ENCODE measurements around the gene TGM6. TPM values are rescaled to one million over a fixed set of nuclear protein-coding genes. Genes with fewer than 3 reads are reported as not detected.
A peak's percentile ranks its signal among the peaks of the same experiment; 100 is the strongest.

The TGM6 gene
- total and polyA plus RNA-seq, 9 of the 15 experiments (the other 6 are each of a cell fraction or from before 2014, with no cell fraction given) = not detected

GRCh38 chr20:2420510-2420909, 39.8 kb downstream of the TGM6 start (continued):
- TF ChIP-seq ARID1B (IDR thresholded peaks at IDR 0.05) = no peak

- peaks cover 0 to 14% of the 10 kb centered on the region in 2 experiments; a peak in 4 of 5 replicates for H3K27me3 ChIP-seq (ENCODE audit: control insufficient read depth in 2 of 2, insufficient read depth in 2 of 2, low read length in 2 of 2)
- H3K9me1 ChIP-seq (ENCODE audit: control insufficient read depth, insufficient read depth, low read length) = no peaks in the 10 kb centered on the region
- no peak for FAIRE-seq
- CTCF ChIA-PET (ENCODE audit: low intra/inter-chr PET ratio) = no interaction called here
- H3K79me2 ChIP-seq (ENCODE audit: control insufficient read depth, insufficient read depth, low read length) = no peaks in the 10 kb centered on the region
- H2AFZ ChIP-seq (ENCODE audit: low read depth, low read length) = no peak overlapping the region
- no peak for DNase-seq (ENCODE audit: extremely low read depth in 1 of 4, low spot score in 3 of 4)
- in situ Hi-C loops (cut with MboI) = no loop called here
- WGBS (ENCODE audit: insufficient coverage, low coverage, missing lambda C conversion rate) = 5% methylated on average over 5 of the region's 5 CpGs
- H3K4me1 ChIP-seq (replicated peaks in 1 of 2; ENCODE audit: control insufficient read depth in 2 of 2, insufficient read depth in 2 of 2, low read length in 2 of 2) = no peaks in the 10 kb centered on the region
- no peaks in the 10 kb centered on the region for H3K36me3 ChIP-seq (ENCODE audit: control insufficient read depth, insufficient read depth, low read length)
- no peak overlapping the region for H3K27ac ChIP-seq (ENCODE audit: extremely low read depth, low read depth, low read length)
- no peaks in the 10 kb centered on the region for H4K20me1 ChIP-seq (replicated peaks; ENCODE audit: control insufficient read depth, insufficient read depth, low read length)
- POLR2A ChIA-PET = no interaction called here
- BruUV-seq (replicated peaks) = no TSS peak
- no peak for ATAC-seq
- no peak overlapping the region for H3K4me3 ChIP-seq
- H3K9ac ChIP-seq (ENCODE audit: insufficient read depth in 1 of 2, low read depth in 2 of 2, low read length in 2 of 2) = no peak overlapping the region
- H3K4me2 ChIP-seq (ENCODE audit: insufficient read depth, low read length) = no peak overlapping the region
- intact Hi-C loops (cut with micrococcal nuclease) = no loop called here
- H3K9me3 ChIP-seq (replicated peaks; ENCODE audit: control insufficient read depth, insufficient read depth, low read depth, low read length) = no peaks in the 10 kb centered on the region
- TF ChIP-seq SMAD1 (IDR thresholded peaks at IDR 0.05; ENCODE audit: low read depth, low read length, partially characterized antibody) = no peak
- no peak for TF ChIP-seq PREB (CRISPR knock-in tag; IDR thresholded peaks at IDR 0.05)
- TF ChIP-seq RNF219 (CRISPR knock-in tag; IDR thresholded peaks at IDR 0.05) = no peak
- TF ChIP-seq CTCF (IDR thresholded peaks at IDR 0.05 in 2 of 3, conservative IDR thresholded peaks at IDR 0.05 in 1 of 3; ENCODE audit: insufficient read depth in 2 of 3, low read depth in 1 of 3, low read length in 3 of 3) = peak in 1 of 3 experiments; percentile 23; a peak in 2 of 6 replicates
- no peak for TF ChIP-seq HNRNPL (IDR thresholded peaks at IDR 0.05; ENCODE audit: low read depth, low read length)
- TF ChIP-seq SMARCB1 (IDR thresholded peaks at IDR 0.05; ENCODE audit: insufficient read length, low read depth) = no peak
- no peak for TF ChIP-seq KHSRP (IDR thresholded peaks at IDR 0.05)
- TF ChIP-seq, protein P1, sequence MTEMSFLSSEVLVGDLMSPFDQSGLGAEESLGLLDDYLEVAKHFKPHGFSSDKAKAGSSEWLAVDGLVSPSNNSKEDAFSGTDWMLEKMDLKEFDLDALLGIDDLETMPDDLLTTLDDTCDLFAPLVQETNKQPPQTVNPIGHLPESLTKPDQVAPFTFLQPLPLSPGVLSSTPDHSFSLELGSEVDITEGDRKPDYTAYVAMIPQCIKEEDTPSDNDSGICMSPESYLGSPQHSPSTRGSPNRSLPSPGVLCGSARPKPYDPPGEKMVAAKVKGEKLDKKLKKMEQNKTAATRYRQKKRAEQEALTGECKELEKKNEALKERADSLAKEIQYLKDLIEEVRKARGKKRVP (CRISPR knock-in tag; IDR thresholded peaks at IDR 0.05) = no peak
- peak in 1 of 2 experiments; percentile 19; a peak in 2 of 4 replicates for TF ChIP-seq RAD21 (CRISPR knock-in tag; conservative IDR thresholded peaks at IDR 0.05 in 1 of 2, IDR thresholded peaks at IDR 0.05 in 1 of 2)
- TF ChIP-seq ZNF347 (CRISPR knock-in tag; IDR thresholded peaks at IDR 0.05; ENCODE audit: low read depth) = no peak
- TF ChIP-seq KLF13 (tag; IDR thresholded peaks at IDR 0.05; ENCODE audit: borderline replicate concordance, low read depth) = no peak
- TF ChIP-seq U2AF1 (optimal IDR thresholded peaks at IDR 0.05; ENCODE audit: low read depth, low read length) = no peak
These were observed 40.5 kb downstream of the TGM6 start for GRCh38 chr20:2421247-2421646.

All from K562 (cell line).